Lower lobe of right lung (tissue), 2 donors: ENCODE measurements around the gene CAMKMT. TPM values are rescaled to one million over a fixed set of nuclear protein-coding genes. Genes with fewer than 3 reads are reported as not detected.

Experiments
- ATAC-seq, 2 donors: fragments of 200-7000 bp; cut with Tn5 transposase; one replicate each; pipeline ENCODE4 v1.9.1; 2020 to 2022; ENCODE audit warnings: mild to moderate bottlenecking in 2 of 2, moderate library complexity in 2 of 2
- DNase-seq: peaks from one replicate; pipeline ENCODE4 v3.0.0-alpha.2; 2020
- H3K27ac ChIP-seq: fragments of 200-600 bp; one replicate; pipeline ENCODE4 v1.8.0; 2022
- H3K27me3 ChIP-seq: fragments of 200-600 bp; one replicate; pipeline ENCODE4 v1.8.0; 2022; ENCODE audit warnings: low read depth
- H3K36me3 ChIP-seq: fragments of 200-600 bp; one replicate; pipeline ENCODE4 v1.8.0; 2022; ENCODE audit warnings: mild to moderate bottlenecking
- H3K4me1 ChIP-seq: fragments of 200-600 bp; one replicate; pipeline ENCODE4 v1.8.0; 2022
- H3K4me3 ChIP-seq: fragments of 200-600 bp; one replicate; pipeline ENCODE4 v1.8.0; 2022; ENCODE audit warnings: mild to moderate bottlenecking
- H3K9me3 ChIP-seq: fragments of 200-600 bp; one replicate; pipeline ENCODE4 v1.8.0; 2022
- CTCF ChIP-seq: fragments of 200-600 bp; IDR thresholded peaks from one replicate; pipeline ENCODE4 v1.8.0; 2022; ENCODE audit warnings: antibody characterized with exemption, mild to moderate bottlenecking
- intact Hi-C: fragments of 100-400 bp; cut with DNase I; formaldehyde crosslinking; loops from one replicate; pipeline ENCODE4 v1.11.0; 2022
- total RNA-seq: library from RNA; stranded (reverse); fragmentation: NEBNext Ultra II Directional; extraction: Animal tissue kit (Norgen Biotek cat#: 25700); gene quantifications from one replicate; pipeline ENCODE4 v1.2.1, GENCODE V29; 2021
- donor health status: DM: no; HTN: yes; CAD: no; lungs with severe emphysema.

The CAMKMT gene
- total RNA-seq, 1 donor from 2014 or later: 10.5 TPM

- Histone ChIP-seq H3K27me3 (no peaks in the 10 kb centered on the region), H3K4me3 (no peak overlapping the region), H3K4me1 (no peaks in the 10 kb centered on the region), H3K36me3 (no peaks in the 10 kb centered on the region), H3K27ac (no peak overlapping the region), H3K9me3 (no peaks in the 10 kb centered on the region)
- no peak for DNase-seq
- TF ChIP-seq CTCF: no peak
- ATAC-seq: no peak
- intact Hi-C loops: no loop called here
These were observed 186.0 kb downstream of the CAMKMT start for GRCh38 chr2:44547718-44548117.

GRCh38 chr2:44548221-44549098 is 186.7 kb downstream of the CAMKMT start:
- H3K4me3 ChIP-seq: no peak overlapping the region
- no peak overlapping the region for H3K27ac ChIP-seq
- no peak for ATAC-seq

GRCh38 chr2:44549099-44549471 is 187.3 kb downstream of the CAMKMT start:
- H3K27ac ChIP-seq: no peak overlapping the region
- intact Hi-C loops: no loop called here
- H3K4me1 ChIP-seq: no peaks in the 10 kb centered on the region
- no peak overlapping the region for H3K4me3 ChIP-seq
- H3K27me3 ChIP-seq: no peaks in the 10 kb centered on the region
- no peaks in the 10 kb centered on the region for H3K36me3 ChIP-seq
- H3K9me3 ChIP-seq: no peaks in the 10 kb centered on the region
- no peak for ATAC-seq
- TF ChIP-seq CTCF: no peak
- DNase-seq: no peak

More at GRCh38 chr2:44548221-44549098, 186.7 kb downstream of the CAMKMT start:
- H3K4me1 ChIP-seq: no peaks in the 10 kb centered on the region
- no peaks in the 10 kb centered on the region for H3K36me3 ChIP-seq
- H3K27me3 ChIP-seq: no peaks in the 10 kb centered on the region
- no peaks in the 10 kb centered on the region for H3K9me3 ChIP-seq
- no peak for DNase-seq
- no peak for TF ChIP-seq CTCF
- intact Hi-C loops: no loop called here

- Histone ChIP-seq H3K27me3 (no peaks in the 10 kb centered on the region), H3K36me3 (no peaks in the 10 kb centered on the region), H3K9me3 (no peaks in the 10 kb centered on the region), H3K27ac (no peak overlapping the region), H3K4me1 (no peaks in the 10 kb centered on the region), H3K4me3 (no peak overlapping the region)
- no peak for TF ChIP-seq CTCF
- intact Hi-C loops: no loop called here
- DNase-seq: no peak
- ATAC-seq: no peak
These were observed 188.1 kb downstream of the CAMKMT start for GRCh38 chr2:44549856-44550255.

- no peaks in the 10 kb centered on the region for H3K9me3 ChIP-seq
- no peaks in the 10 kb centered on the region for H3K4me1 ChIP-seq
- ATAC-seq (no peak), DNase-seq (no peak)
- H3K27ac ChIP-seq: no peak overlapping the region
- H3K27me3 ChIP-seq: no peaks in the 10 kb centered on the region
- TF ChIP-seq CTCF: no peak
- intact Hi-C loops: no loop called here
- no peaks in the 10 kb centered on the region for H3K36me3 ChIP-seq
- no peak overlapping the region for H3K4me3 ChIP-seq
These were observed 188.8 kb downstream of the CAMKMT start for GRCh38 chr2:44550561-44550960.
